Sigmoid colon (tissue), 7 donors: ENCODE measurements around the gene AGPAT2. TPM values are rescaled to one million over a fixed set of nuclear protein-coding genes. Genes with fewer than 3 reads are reported as not detected.
A peak's percentile ranks its signal among the peaks of the same experiment; 100 is the strongest.

Experiments
- DNase-seq: peaks from one replicate; pipeline ENCODE4 v3.0.0-alpha.2; 2019
- H3K27ac ChIP-seq, 4 donors: fragments of 200-600 bp; sonication (generic); one replicate each; pipeline ENCODE4 v1.5.1; 2016 to 2019; ENCODE audit warnings: mild to moderate bottlenecking in 1 of 4
- H3K27me3 ChIP-seq, 3 donors: fragments of 200-600 bp; sonication (generic); one replicate each; pipeline ENCODE4 v1.5.1; 2019; ENCODE audit warnings: mild to moderate bottlenecking in 1 of 3
- H3K36me3 ChIP-seq, 4 donors: fragments of 200-600 bp; sonication (generic); one replicate each; pipeline ENCODE4 v1.5.1; 2016 to 2019
- H3K4me1 ChIP-seq, 4 donors: fragments of 200-600 bp; sonication (generic); one replicate each; pipeline ENCODE4 v1.5.1; 2017 to 2019
- H3K4me3 ChIP-seq, 4 donors: fragments of 200-600 bp; sonication (generic); one replicate each; pipeline ENCODE4 v1.5.1; 2017 to 2019; ENCODE audit warnings: mild to moderate bottlenecking in 2 of 4, moderate library complexity in 1 of 4
- H3K9me3 ChIP-seq, 4 donors: fragments of 200-600 bp in 3 of 4; sonication (generic) in 3 of 4; one replicate each; pipeline versions ENCODE4 v1.5.1 to v1.6.1; 2013 to 2019
- EP300 ChIP-seq, 4 donors: sonication (generic); formaldehyde crosslinking; IDR thresholded peaks; one replicate each; pipeline ENCODE4 v1.6.1; 2017; ENCODE audit warnings: antibody characterized with exemption in 4 of 4
- POLR2A ChIP-seq, 2 donors: fragments of 450-650 bp; IDR thresholded peaks; one replicate each; pipeline ENCODE4 v1.6.1; 2016; ENCODE audit warnings: antibody characterized with exemption in 2 of 2, mild to moderate bottlenecking in 2 of 2, moderate library complexity in 2 of 2
- POLR2AphosphoS5 ChIP-seq, 4 donors: sonication (generic); formaldehyde crosslinking; IDR thresholded peaks; one replicate each; pipeline ENCODE4 v1.6.1; 2017; ENCODE audit warnings: antibody characterized with exemption in 4 of 4
- WGBS, 2 donors: extraction: QIAGEN DNeasy Blood & Tissue Kit; methylation state at CpG; one replicate each; pipeline ENCODE4 v1.1.7; 2013; 5-methylcytosine and 5-hydroxymethylcytosine counted together
- intact Hi-C: fragments of 100-400 bp; cut with DNase I; formaldehyde crosslinking; loops from one replicate; pipeline ENCODE4 v1.15.1; 2023
- polyA plus RNA-seq, 3 donors: library from polyadenylated mRNA; stranded (reverse); fragments of 200-250 nt; gene quantifications; one replicate each; pipeline ENCODE4 v1.2.3, GENCODE V29; 2013
- total RNA-seq, 4 donors: library from RNA; depleted of rRNA; stranded (reverse); fragments of >200 nt; gene quantifications; one replicate each; pipeline ENCODE4 v1.1.0, GENCODE V29; 2016
- TF ChIP-seq, protein P1 (sequence below), 4 experiments: fragments of 450-650 bp in 3 of 4; fragments of 200-600 bp in 1 of 4; IDR thresholded peaks; one replicate each; pipeline ENCODE4 v1.5.1; 2016 to 2019; ENCODE audit warnings: antibody characterized with exemption in 4 of 4, mild to moderate bottlenecking in 3 of 4, moderate library complexity in 2 of 4
- donor health status: healthy with polysubstance abuse.
- donor health status: Bipolar disorder and iron deficiency.
- donor health status: healthy.

The AGPAT2 gene
- total and polyA plus RNA-seq, 7 donors = 28.0 to 345 (median 62.4) TPM

DNA sequence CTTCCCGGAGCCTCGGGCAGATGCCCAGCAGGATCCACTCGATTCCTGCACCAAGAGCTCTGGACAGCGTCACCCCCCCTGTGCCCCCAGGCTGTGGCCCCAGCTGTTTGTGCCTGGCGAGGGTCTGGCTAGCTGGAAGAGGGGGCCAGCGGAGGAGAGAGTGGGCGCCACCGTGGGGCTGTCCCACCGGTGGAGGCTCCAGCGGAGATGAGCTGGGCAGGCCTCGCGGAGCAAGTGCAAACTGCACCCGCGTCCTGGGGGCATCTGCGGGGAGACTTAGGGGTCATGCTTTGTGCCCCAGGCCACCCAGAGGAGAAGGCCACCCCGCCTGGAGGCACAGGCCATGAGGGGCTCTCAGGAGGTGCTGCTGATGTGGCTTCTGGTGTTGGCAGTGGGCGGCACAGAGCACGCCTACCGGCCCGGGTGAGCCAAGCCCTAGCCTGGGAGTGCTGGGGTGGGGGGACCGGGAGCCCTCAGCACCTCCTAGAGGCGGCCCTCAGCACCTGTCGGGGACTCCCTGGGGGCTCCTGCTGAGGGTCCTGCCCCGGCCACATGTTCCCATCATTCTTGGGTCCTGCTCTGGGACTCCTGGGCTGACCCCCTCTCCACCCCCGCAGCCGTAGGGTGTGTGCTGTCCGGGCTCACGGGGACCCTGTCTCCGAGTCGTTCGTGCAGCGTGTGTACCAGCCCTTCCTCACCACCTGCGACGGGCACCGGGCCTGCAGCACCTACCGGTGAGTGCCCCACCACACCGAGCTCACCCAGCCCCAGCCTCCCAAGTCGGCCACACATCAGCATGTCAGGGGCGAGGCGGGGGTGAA is 19.1 kb downstream of the AGPAT2 start:
- WGBS, 2 donors = 32 to 68% methylated on average over 40 of the region's 40 CpGs
- TF ChIP-seq, protein P1, sequence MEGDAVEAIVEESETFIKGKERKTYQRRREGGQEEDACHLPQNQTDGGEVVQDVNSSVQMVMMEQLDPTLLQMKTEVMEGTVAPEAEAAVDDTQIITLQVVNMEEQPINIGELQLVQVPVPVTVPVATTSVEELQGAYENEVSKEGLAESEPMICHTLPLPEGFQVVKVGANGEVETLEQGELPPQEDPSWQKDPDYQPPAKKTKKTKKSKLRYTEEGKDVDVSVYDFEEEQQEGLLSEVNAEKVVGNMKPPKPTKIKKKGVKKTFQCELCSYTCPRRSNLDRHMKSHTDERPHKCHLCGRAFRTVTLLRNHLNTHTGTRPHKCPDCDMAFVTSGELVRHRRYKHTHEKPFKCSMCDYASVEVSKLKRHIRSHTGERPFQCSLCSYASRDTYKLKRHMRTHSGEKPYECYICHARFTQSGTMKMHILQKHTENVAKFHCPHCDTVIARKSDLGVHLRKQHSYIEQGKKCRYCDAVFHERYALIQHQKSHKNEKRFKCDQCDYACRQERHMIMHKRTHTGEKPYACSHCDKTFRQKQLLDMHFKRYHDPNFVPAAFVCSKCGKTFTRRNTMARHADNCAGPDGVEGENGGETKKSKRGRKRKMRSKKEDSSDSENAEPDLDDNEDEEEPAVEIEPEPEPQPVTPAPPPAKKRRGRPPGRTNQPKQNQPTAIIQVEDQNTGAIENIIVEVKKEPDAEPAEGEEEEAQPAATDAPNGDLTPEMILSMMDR (IDR thresholded peaks at IDR 0.05) = no peak
- TF ChIP-seq EP300 (IDR thresholded peaks at IDR 0.05) = no peak
- TF ChIP-seq POLR2AphosphoS5 (IDR thresholded peaks at IDR 0.05) = no peak
- no peak for TF ChIP-seq POLR2A (IDR thresholded peaks at IDR 0.05)
- Histone ChIP-seq H3K27ac (no peak overlapping the region), H3K27me3 (peaks cover 11 to 56% (median 36%) of the 10 kb centered on the region in 3 donors), H3K36me3 (peaks cover 0 to 2% (median 0%) of the 10 kb centered on the region in 4 donors), H3K4me3 (peak overlapping the region in 3 of 4 donors; percentile 26 to 50 (median 47)), H3K4me1 (peaks cover 0 to 25% (median 12%) of the 10 kb centered on the region in 4 donors), H3K9me3 (no peaks in the 10 kb centered on the region)
- DNase-seq = no peak
- intact Hi-C loops = no loop called here

- Histone ChIP-seq H3K27ac (peak overlapping the region in 2 of 4 donors; percentile 27 to 38), H3K36me3 (no peaks in the 10 kb centered on the region), H3K9me3 (no peaks in the 10 kb centered on the region), H3K4me3 (peak overlapping the region in 3 of 4 donors; percentile 26 to 50 (median 47)), H3K4me1 (peaks cover 0 to 25% (median 12%) of the 10 kb centered on the region in 4 donors), H3K27me3 (peaks cover 12 to 64% (median 44%) of the 10 kb centered on the region in 3 donors)
- TF ChIP-seq POLR2AphosphoS5 (IDR thresholded peaks at IDR 0.05) (no peak), EP300 (IDR thresholded peaks at IDR 0.05) (no peak), POLR2A (IDR thresholded peaks at IDR 0.05) (no peak)
- TF ChIP-seq, protein P1 (IDR thresholded peaks at IDR 0.05) = no peak
- intact Hi-C loops = no loop called here
- DNase-seq = no peak
- 40 to 73% methylated on average over 21 of the region's 21 CpGs for WGBS, 2 donors
Measured at GRCh38 chr9:136667214-136667939, 19.9 kb downstream of the AGPAT2 start.

- H3K9me3 ChIP-seq = no peaks in the 10 kb centered on the region
- peak overlapping the region in 3 of 4 donors; percentile 26 to 50 (median 47) for H3K4me3 ChIP-seq
- H3K36me3 ChIP-seq = no peaks in the 10 kb centered on the region
- 12 to 27% methylated on average over 35 of the region's 35 CpGs for WGBS, 2 donors
- H3K27ac ChIP-seq = peak overlapping the region in 2 of 4 donors; percentile 27 to 38
- TF ChIP-seq, protein P1 (IDR thresholded peaks at IDR 0.05) = no peak
- TF ChIP-seq EP300 (IDR thresholded peaks at IDR 0.05) (no peak), POLR2A (IDR thresholded peaks at IDR 0.05) (no peak), POLR2AphosphoS5 (IDR thresholded peaks at IDR 0.05) (no peak)
- H3K4me1 ChIP-seq = peaks cover 0 to 21% (median 12%) of the 10 kb centered on the region in 4 donors
- intact Hi-C loops = no loop called here
- peaks cover 12 to 67% (median 44%) of the 10 kb centered on the region in 3 donors for H3K27me3 ChIP-seq
- DNase-seq = no peak
Measured at GRCh38 chr9:136666372-136667213, 20.7 kb downstream of the AGPAT2 start.

- peaks cover 0 to 18% (median 12%) of the 10 kb centered on the region in 4 donors for H3K4me1 ChIP-seq
- 1 to 2% methylated on average over 109 of the region's 109 CpGs for WGBS, 2 donors
- H3K27ac ChIP-seq = peak overlapping the region in 1 of 4 donors; percentile 4
- peak overlapping the region; percentile 10 to 50 (median 36) for H3K4me3 ChIP-seq
- no peaks in the 10 kb centered on the region for H3K36me3 ChIP-seq
- intact Hi-C loops = no loop called here
- peaks cover 12 to 63% (median 39%) of the 10 kb centered on the region in 3 donors for H3K27me3 ChIP-seq
- no peak for DNase-seq
- TF ChIP-seq, protein P1 (IDR thresholded peaks at IDR 0.05) = no peak
- TF ChIP-seq EP300 (IDR thresholded peaks at IDR 0.05) = no peak
- TF ChIP-seq POLR2A (IDR thresholded peaks at IDR 0.05) = no peak
- H3K9me3 ChIP-seq = no peaks in the 10 kb centered on the region
Measured at GRCh38 chr9:136665704-136666371, 21.4 kb downstream of the AGPAT2 start.
